Esophagus (tissue), 2 donors: ENCODE data around the gene FIP1L1. TPM values are rescaled to one million over a fixed set of nuclear protein-coding genes. Genes with fewer than 3 reads are reported as not detected.

Experiments
- H3K27ac ChIP-seq, 2 donors: one replicate each; pipeline ENCODE4 v1.5.1; 2013; ENCODE audit warnings: low read depth in 2 of 2, mild to moderate bottlenecking in 2 of 2, inconsistent platforms in 1 of 2, low read length in 1 of 2, moderate library complexity in 1 of 2
- H3K27me3 ChIP-seq, 2 donors: one replicate each; pipeline ENCODE4 v1.6.1; 2013; ENCODE audit warnings: low read length in 2 of 2, control low read depth in 1 of 2, mild to moderate bottlenecking in 1 of 2; ENCODE audit not compliant: insufficient read depth in 2 of 2, control insufficient read depth in 1 of 2
- H3K36me3 ChIP-seq, 2 donors: one replicate each; pipeline ENCODE4 v1.6.1; 2013; ENCODE audit warnings: low read length in 1 of 2; ENCODE audit not compliant: control insufficient read depth in 2 of 2, insufficient read depth in 2 of 2
- H3K4me1 ChIP-seq, 2 donors: one replicate each; pipeline ENCODE4 v1.6.1; 2013; ENCODE audit warnings: low read length in 1 of 2; ENCODE audit not compliant: control insufficient read depth in 2 of 2, insufficient read depth in 2 of 2
- H3K4me3 ChIP-seq, 2 donors: one replicate each; pipeline ENCODE4 v1.5.1; 2013; ENCODE audit warnings: low read length in 2 of 2, mild to moderate bottlenecking in 2 of 2, low read depth in 1 of 2, moderate library complexity in 1 of 2
- H3K9me3 ChIP-seq, 2 donors: one replicate each; pipeline ENCODE4 v1.6.1; 2013; ENCODE audit warnings: mild to moderate bottlenecking in 2 of 2, low read depth in 1 of 2, low read length in 1 of 2, moderate library complexity in 1 of 2; ENCODE audit not compliant: control insufficient read depth in 2 of 2, insufficient read depth in 1 of 2
- WGBS, 2 donors: extraction: QIAGEN DNeasy Blood & Tissue Kit; methylation state at CpG; one replicate each; pipeline ENCODE4 v1.1.7; 2013; 5-methylcytosine and 5-hydroxymethylcytosine counted together
- polyA plus RNA-seq, 2 donors: library from polyadenylated mRNA; stranded (reverse); fragments of 200-250 nt; gene quantifications; one replicate each; pipeline ENCODE4 v1.2.3, GENCODE V29; 2013
- donor health status: healthy with polysubstance abuse.
- donor health status: Bipolar disorder and iron deficiency.

Gene FIP1L1
- polyA plus RNA-seq, 2 donors = 17.8 to 22.3 TPM

DNA sequence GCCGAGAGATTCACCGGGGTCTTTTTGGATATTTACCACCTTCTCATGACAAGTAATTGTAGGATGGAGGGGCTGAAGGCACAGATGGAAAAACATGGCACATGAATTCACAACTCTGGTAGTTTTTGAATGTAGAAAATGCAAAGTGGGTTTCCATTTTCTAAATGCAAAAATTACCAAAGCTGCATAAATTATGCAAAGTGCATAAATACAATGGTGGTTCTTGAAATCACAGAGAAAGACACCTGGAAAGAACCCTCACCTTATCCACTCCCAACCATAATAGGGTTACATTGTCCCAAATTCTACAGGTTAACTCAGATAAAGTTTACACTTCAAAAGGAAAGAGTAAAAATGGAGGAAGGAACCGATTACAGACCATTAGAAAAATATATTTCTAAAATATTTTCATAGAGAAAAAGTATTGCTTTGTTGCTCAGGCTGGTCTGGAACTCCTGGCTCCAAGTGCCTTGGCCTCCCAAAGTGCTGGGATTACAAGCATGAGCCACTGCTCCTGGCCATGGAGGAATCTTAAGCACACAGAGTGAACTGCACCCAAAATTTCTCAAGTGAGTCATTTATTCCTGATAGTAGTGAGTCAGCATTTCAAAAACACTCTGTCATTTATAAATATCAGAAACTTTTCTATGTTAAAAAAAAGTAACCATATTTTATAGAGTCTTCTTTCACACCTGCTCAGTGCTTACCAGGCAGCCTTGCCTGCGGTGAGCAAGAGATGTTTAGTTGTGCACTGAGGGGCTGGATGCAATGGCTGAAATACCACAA, 101.4 kb downstream of the FIP1L1 start:
- whole genome bisulfite sequencing, 2 donors = 91 to 95% methylated on average over 4 of the region's 4 CpGs
- Histone ChIP-seq H3K4me1 (peaks cover 0 to 7% of the 10 kb centered on the region in 2 donors), H3K27me3 (no peaks in the 10 kb centered on the region), H3K27ac (peak overlapping the region in 1 of 2 donors; percentile 51), H3K4me3 (no peak overlapping the region), H3K36me3 (peaks cover 0 to 3% of the 10 kb centered on the region in 2 donors), H3K9me3 (no peaks in the 10 kb centered on the region)

DNA sequence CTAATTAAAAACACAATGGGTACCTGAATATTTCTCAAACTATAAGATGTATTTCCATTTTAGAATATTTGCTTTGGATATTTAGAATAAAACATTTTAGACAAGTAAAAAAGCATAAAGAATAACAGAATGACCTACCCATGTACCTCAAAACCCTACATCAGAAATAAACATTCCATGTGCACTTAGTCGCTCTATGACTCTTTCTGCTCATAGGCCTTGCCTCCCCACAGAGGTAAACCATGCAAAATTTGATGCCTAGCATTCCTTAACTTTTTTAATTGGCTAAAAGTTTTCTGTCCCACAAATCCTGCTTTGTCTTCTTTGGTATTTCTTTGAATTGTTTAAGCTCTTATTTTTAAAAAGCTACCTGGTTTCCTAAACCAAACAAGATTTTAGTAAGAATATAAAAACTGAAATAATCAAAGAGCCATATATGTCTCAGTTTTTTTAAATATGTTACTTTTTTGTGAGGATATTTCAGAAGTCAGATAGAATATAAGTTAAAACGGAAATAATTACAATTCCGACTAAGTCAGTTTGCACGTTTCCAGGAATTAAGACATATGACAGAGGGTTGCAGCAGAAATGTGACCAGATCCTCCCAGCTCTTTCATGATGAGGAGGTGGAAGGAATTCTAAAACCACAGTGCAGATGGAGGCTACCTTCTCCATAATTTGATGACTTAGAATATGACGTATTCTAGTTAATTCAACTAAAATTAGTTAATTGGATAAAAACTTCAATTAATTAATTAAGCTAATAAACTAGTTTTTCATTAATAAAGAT, 102.5 kb downstream of the FIP1L1 start:
- H3K4me3 ChIP-seq = no peak overlapping the region
- H3K27ac ChIP-seq = no peak overlapping the region
- no peaks in the 10 kb centered on the region for H3K27me3 ChIP-seq
- peaks cover 0 to 7% of the 10 kb centered on the region in 2 donors for H3K4me1 ChIP-seq
- H3K36me3 ChIP-seq = peaks cover 0 to 2% of the 10 kb centered on the region in 2 donors
- WGBS, 2 donors = 92 to 97% methylated on average over 5 of the region's 5 CpGs
- H3K9me3 ChIP-seq = no peaks in the 10 kb centered on the region

DNA sequence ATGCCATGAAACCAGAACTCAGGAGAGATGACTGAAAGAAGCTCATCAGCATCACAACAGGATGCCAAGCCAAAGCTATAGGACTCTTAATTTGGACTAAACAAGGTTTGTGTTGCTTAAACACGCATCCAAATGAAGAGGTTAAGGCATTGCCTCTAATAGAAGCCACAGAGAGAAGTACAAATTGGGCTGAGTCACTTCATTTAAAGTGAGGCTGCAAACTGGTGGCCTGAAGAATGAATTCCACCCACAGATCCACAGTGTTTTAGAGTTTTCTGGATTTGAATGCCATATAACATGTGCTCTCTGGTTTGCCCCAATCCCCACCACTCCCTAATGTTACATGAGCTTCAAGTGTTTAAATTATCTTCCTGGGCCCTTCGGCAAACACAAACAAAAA, 103.5 kb downstream of the FIP1L1 start:
- Histone ChIP-seq H3K36me3 (peaks cover 0 to 2% of the 10 kb centered on the region in 2 donors), H3K9me3 (no peaks in the 10 kb centered on the region), H3K27ac (no peak overlapping the region), H3K4me3 (no peak overlapping the region), H3K4me1 (peaks cover 0 to 7% of the 10 kb centered on the region in 2 donors), H3K27me3 (no peaks in the 10 kb centered on the region)
- WGBS, 2 donors = 88 to 90% methylated on average over 2 of the region's 2 CpGs

DNA sequence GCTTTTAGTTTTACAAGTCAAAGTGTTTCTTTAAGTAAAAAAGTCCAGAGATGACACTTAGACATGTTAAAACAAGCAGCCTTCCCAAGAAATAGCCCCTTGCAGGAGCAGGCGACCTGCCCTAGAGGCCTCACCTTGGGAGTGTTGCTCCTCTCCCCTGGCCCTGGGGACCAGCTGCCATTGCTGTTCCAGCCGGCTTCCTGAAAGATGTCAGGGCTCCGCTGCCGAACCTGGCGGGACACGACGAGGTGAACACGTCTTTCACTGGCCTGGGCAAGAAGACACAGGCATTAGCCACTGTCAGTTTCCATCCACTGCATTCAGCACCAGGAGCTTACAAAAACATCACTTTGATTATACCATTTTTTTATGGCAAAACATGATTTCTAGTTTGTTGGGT, 104.1 kb downstream of the FIP1L1 start:
- Histone ChIP-seq H3K27me3 (no peaks in the 10 kb centered on the region), H3K9me3 (no peaks in the 10 kb centered on the region), H3K4me3 (no peak overlapping the region), H3K4me1 (peaks cover 0 to 6% of the 10 kb centered on the region in 2 donors), H3K36me3 (peaks cover 0 to 4% of the 10 kb centered on the region in 2 donors), H3K27ac (no peak overlapping the region)
- 83 to 85% methylated on average over 8 of the region's 8 CpGs for WGBS, 2 donors

GRCh38 chr4:53483250-53483649, 105.8 kb downstream of the FIP1L1 start:
- Histone ChIP-seq H3K27ac (no peak overlapping the region), H3K36me3 (peaks cover 0 to 4% of the 10 kb centered on the region in 2 donors), H3K4me1 (peaks cover 0 to 3% of the 10 kb centered on the region in 2 donors), H3K27me3 (no peaks in the 10 kb centered on the region), H3K4me3 (no peak overlapping the region), H3K9me3 (no peaks in the 10 kb centered on the region)
- 95 to 96% methylated on average over 1 of the region's 1 CpG for WGBS, 2 donors

- no peaks in the 10 kb centered on the region for H3K9me3 ChIP-seq
- no peak overlapping the region for H3K4me3 ChIP-seq
- WGBS, 2 donors = 32 to 50% methylated on average over 5 of the region's 5 CpGs
- H3K4me1 ChIP-seq = peaks cover 0 to 3% of the 10 kb centered on the region in 2 donors
- peak overlapping the region in 1 of 2 donors; percentile 50 for H3K27ac ChIP-seq
- no peaks in the 10 kb centered on the region for H3K27me3 ChIP-seq
- H3K36me3 ChIP-seq = peaks cover 0 to 4% of the 10 kb centered on the region in 2 donors
Observed at GRCh38 chr4:53484911-53485657, 107.6 kb downstream of the FIP1L1 start.

DNA sequence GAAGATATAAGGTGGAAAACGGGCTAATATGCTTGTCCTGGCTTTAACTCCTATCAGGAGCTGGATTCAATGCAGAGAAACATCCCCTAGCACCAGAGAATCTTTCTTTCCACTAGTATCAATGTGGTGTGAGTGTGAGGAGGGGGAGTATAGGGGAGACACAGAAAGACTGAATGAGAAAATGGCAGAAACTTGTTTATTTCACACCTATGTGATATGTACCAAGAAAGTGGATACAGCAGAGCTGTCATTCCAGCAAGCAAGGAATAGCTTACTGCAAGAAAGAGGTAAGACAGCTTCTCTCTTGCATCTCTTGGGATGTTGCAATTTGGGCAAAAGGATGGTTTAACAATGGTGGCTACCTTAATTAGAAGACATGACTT, 108.2 kb downstream of the FIP1L1 start:
- 34 to 57% methylated on average over 1 of the region's 1 CpG for WGBS, 2 donors

DNA sequence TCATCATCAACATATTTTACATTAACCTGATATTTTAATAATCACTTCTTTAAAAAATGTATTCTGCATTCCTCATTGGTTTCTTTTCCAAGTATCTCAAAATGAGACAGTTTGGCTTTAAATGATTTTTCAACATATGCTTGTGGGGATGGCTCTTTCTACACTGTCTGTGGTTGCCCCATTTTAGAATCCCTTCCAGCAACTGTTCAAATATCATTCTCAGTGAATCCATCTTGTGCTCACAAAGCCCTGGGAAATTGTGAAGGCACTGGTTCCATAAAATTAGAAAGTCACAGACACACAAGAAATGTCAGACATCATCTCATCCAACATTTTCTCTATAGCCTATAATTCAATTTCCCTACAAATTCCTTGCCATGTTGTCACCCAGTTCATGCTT, 110.3 kb downstream of the FIP1L1 start:
- H3K9me3 ChIP-seq = no peaks in the 10 kb centered on the region
- peaks cover 0 to 3% of the 10 kb centered on the region in 2 donors for H3K4me1 ChIP-seq
- H3K27ac ChIP-seq = no peak overlapping the region
- peaks cover 0 to 4% of the 10 kb centered on the region in 2 donors for H3K36me3 ChIP-seq
- no peak overlapping the region for H3K4me3 ChIP-seq
- H3K27me3 ChIP-seq = no peaks in the 10 kb centered on the region

More for the DNA sequence above, 108.2 kb downstream of the FIP1L1 start:
- peaks cover 0 to 3% of the 10 kb centered on the region in 2 donors for H3K4me1 ChIP-seq
- no peak overlapping the region for H3K4me3 ChIP-seq
- H3K27ac ChIP-seq = no peak overlapping the region
- H3K9me3 ChIP-seq = no peaks in the 10 kb centered on the region
- no peaks in the 10 kb centered on the region for H3K27me3 ChIP-seq
- peaks cover 0 to 4% of the 10 kb centered on the region in 2 donors for H3K36me3 ChIP-seq

GRCh38 chr4:53489279-53489889, 111.9 kb downstream of the FIP1L1 start:
- Histone ChIP-seq H3K4me1 (peaks cover 0 to 3% of the 10 kb centered on the region in 2 donors), H3K36me3 (peaks cover 0 to 6% of the 10 kb centered on the region in 2 donors), H3K9me3 (no peaks in the 10 kb centered on the region), H3K4me3 (no peak overlapping the region), H3K27ac (no peak overlapping the region), H3K27me3 (no peaks in the 10 kb centered on the region)
